ENCODE data around the gene RFX3. TPM values are rescaled to one million over a fixed set of nuclear protein-coding genes. Genes with fewer than 3 reads are reported as not detected.

The RFX3 gene
- total RNA-seq, 4 donors from 2014 or later, result 8.4 to 15.3 (median 9.7) TPM

- TF ChIP-seq, protein P1, sequence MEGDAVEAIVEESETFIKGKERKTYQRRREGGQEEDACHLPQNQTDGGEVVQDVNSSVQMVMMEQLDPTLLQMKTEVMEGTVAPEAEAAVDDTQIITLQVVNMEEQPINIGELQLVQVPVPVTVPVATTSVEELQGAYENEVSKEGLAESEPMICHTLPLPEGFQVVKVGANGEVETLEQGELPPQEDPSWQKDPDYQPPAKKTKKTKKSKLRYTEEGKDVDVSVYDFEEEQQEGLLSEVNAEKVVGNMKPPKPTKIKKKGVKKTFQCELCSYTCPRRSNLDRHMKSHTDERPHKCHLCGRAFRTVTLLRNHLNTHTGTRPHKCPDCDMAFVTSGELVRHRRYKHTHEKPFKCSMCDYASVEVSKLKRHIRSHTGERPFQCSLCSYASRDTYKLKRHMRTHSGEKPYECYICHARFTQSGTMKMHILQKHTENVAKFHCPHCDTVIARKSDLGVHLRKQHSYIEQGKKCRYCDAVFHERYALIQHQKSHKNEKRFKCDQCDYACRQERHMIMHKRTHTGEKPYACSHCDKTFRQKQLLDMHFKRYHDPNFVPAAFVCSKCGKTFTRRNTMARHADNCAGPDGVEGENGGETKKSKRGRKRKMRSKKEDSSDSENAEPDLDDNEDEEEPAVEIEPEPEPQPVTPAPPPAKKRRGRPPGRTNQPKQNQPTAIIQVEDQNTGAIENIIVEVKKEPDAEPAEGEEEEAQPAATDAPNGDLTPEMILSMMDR (IDR thresholded peaks at IDR 0.05; ENCODE audit: low read depth), result no peak
These were observed 290.3 kb downstream of the RFX3 start for GRCh38 chr9:3235497-3235896.

GRCh38 chr9:3224931-3225330, 300.9 kb downstream of the RFX3 start:
- TF ChIP-seq, protein P1 (IDR thresholded peaks at IDR 0.05; ENCODE audit: low read depth), result no peak

DNA sequence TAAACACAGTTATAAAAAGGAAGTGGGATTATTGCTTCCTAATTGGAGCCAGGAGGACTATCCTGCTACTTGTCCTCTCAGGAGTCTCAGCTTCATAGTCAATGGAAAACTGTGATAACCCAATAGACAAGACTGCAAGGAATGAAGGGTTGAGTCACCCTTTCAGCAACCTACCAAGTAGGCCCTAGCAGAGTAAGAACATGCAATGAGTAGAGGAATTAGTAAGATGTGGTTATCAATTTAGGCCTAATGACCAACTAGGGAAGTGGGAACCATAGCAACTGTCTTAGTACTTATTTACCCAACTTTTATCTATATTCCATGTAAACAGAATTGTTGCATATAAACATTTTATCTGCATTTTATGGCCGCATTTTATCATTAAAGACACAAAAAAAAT, 310.1 kb downstream of the RFX3 start:
- TF ChIP-seq, protein P1 (IDR thresholded peaks at IDR 0.05; ENCODE audit: low read depth), result no peak

DNA sequence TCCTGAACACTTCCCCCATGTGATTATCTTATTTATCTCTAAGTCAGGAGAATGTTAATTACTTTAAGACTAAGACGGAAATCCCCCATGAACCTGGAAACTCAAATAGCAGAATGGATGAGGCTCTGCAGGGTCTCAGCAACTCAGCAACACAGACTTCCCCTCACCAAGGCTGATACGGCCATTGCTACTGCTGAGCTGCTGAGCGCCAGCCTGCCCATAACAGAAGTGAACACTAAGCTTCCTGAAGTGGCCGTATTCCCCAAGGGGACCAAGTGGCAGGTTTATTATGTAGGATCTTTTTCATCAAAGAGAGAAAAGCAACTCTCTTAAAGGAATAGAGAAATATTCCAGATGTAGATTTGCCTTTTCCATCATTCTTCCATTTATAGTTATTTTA, 311.1 kb downstream of the RFX3 start:
- TF ChIP-seq, protein P1 (IDR thresholded peaks at IDR 0.05; ENCODE audit: low read depth), result no peak

DNA sequence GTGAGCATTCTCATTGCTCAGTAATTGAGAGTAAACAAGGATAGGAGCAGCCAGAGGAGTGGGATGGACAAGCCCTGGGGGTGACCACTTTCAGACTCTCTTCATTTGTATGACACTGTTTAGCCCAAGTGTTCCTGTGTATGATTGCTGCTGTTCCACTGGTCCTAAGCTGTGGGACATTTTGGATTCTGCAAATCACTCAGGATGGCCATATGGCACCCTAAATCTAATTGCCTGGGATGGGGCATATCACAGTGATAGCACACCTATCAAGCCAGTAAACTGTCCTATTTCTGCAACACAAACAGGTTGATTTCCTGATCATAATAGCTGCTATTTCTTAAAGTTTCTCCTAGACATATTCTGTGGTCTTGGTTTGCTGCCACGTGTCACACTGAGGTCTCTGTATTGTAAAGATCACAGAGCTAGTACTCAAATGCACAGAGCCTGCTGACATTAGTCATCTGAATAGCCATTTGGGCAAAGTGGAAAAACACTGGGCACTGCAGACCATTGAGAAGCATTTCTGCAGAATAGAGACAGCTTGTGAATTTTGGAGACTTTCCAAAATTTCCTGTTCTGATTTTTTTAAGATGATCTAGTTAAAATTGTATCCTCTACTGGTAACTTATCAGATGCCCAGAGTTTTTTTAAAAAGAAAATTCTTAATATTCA, 320.2 kb downstream of the RFX3 start:
- TF ChIP-seq, protein P1 (IDR thresholded peaks at IDR 0.05; ENCODE audit: low read depth), result no peak

DNA sequence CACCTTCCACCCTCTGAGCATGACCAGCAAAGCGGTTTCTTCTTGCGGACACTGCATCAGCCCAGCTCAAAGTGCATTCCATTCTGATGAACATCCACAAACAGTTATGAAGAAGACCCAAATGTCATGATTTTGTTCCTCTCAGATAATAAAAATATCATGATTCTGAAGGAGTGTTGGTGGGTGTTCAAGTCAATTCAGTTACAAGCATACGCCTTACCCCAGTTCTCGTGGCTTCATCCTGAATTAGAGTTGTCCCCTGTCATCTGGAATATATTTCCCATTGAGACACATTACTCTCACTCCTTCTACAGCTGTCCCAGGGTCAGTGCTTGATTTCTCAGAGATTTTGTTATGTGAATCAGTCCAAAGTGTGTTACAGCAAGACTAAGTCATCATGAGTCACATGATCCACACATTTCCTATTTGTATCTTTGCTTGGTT, 325.4 kb downstream of the RFX3 start:
- TF ChIP-seq, protein P1 (IDR thresholded peaks at IDR 0.05; ENCODE audit: low read depth), result no peak

GRCh38 chr9:3193791-3194190, 332.0 kb downstream of the RFX3 start:
- TF ChIP-seq, protein P1 (IDR thresholded peaks at IDR 0.05; ENCODE audit: low read depth), result no peak

Data from subcutaneous adipose tissue (tissue), 4 donors.